AG08395 (cell line): ENCODE results near the gene ASAP2.
A peak's percentile ranks its signal among the peaks of the same experiment; 100 is the strongest.

Source experiments
- DNase-seq: peaks from one replicate; pipeline ENCODE4 v3.0.0; 2012; ENCODE audit warnings: mixed read lengths, low spot score

The ASAP2 gene

GRCh38 chr2:9346885-9347284, 140.3 kb downstream of the ASAP2 start:
- DNase-seq = no peak

- peak; percentile 85 for DNase-seq
Observed at GRCh38 chr2:9347411-9347881, 140.8 kb downstream of the ASAP2 start.

GRCh38 chr2:9354318-9354717, 147.7 kb downstream of the ASAP2 start:
- no peak for DNase-seq

- DNase-seq = no peak
Observed at GRCh38 chr2:9355270-9355669, 148.7 kb downstream of the ASAP2 start.

GRCh38 chr2:9355716-9356115, 149.1 kb downstream of the ASAP2 start:
- no peak for DNase-seq

GRCh38 chr2:9356261-9356660, 149.6 kb downstream of the ASAP2 start:
- DNase-seq = no peak

GRCh38 chr2:9358846-9359245, 152.2 kb downstream of the ASAP2 start:
- DNase-seq = no peak

- DNase-seq = no peak
Observed at GRCh38 chr2:9359463-9359862, 152.9 kb downstream of the ASAP2 start.

- DNase-seq = no peak
Observed at GRCh38 chr2:9360110-9360509, 153.5 kb downstream of the ASAP2 start.

GRCh38 chr2:9360701-9361100, 154.1 kb downstream of the ASAP2 start:
- peak; percentile 15 for DNase-seq

- DNase-seq = no peak
Observed at GRCh38 chr2:9364373-9364772, 157.8 kb downstream of the ASAP2 start.

GRCh38 chr2:9364791-9365497, 158.3 kb downstream of the ASAP2 start:
- no peak for DNase-seq

- no peak for DNase-seq
Observed at GRCh38 chr2:9365498-9366019, 158.9 kb downstream of the ASAP2 start.

- no peak for DNase-seq
Observed at GRCh38 chr2:9366026-9366425, 159.4 kb downstream of the ASAP2 start.

GRCh38 chr2:9370746-9371145, 164.1 kb downstream of the ASAP2 start:
- no peak for DNase-seq

- no peak for DNase-seq
Observed at GRCh38 chr2:9373047-9373446, 166.4 kb downstream of the ASAP2 start.

- no peak for DNase-seq
Observed at GRCh38 chr2:9373476-9373875, 166.9 kb downstream of the ASAP2 start.

- DNase-seq = no peak
Observed at GRCh38 chr2:9374071-9374730, 167.6 kb downstream of the ASAP2 start.

- DNase-seq = no peak
Observed at GRCh38 chr2:9375857-9376428, 169.3 kb downstream of the ASAP2 start.

GRCh38 chr2:9377461-9378097, 171.0 kb downstream of the ASAP2 start:
- DNase-seq = no peak

GRCh38 chr2:9378433-9379390, 172.1 kb downstream of the ASAP2 start:
- peak; percentile 91 for DNase-seq
